ENCODE data around the gene FAM151A. TPM values are rescaled to one million over a fixed set of nuclear protein-coding genes. Genes with fewer than 3 reads are reported as not detected.

FAM151A gene
- total and polyA plus RNA-seq, 2 experiments from 2014 or later: 0.10 TPM; not detected in 1

- TF ChIP-seq ZNF462 (CRISPR knock-in tag; IDR thresholded peaks at IDR 0.05) (no peak), CTCF (conservative IDR thresholded peaks at IDR 0.05; ENCODE audit: low read depth in 2 of 2) (no peak), EZH2 (IDR thresholded peaks at IDR 0.05; ENCODE audit: low read depth, unreplicated experiment) (no peak), ETS1 (IDR thresholded peaks at IDR 0.05) (no peak), EZH2phosphoT487 (IDR thresholded peaks at IDR 0.05; ENCODE audit: unreplicated experiment) (no peak)
Measured at GRCh38 chr1:54607821-54608565, 15.3 kb downstream of the FAM151A start (continued).

GRCh38 chr1:54606990-54607325 lies 16.4 kb downstream of the FAM151A start:
- no peaks in the 10 kb centered on the region for H3K36me3 ChIP-seq (ENCODE audit: insufficient read depth)
- peaks cover 15% of the 10 kb centered on the region for H3K27me3 Mint-ChIP-seq (ENCODE audit: insufficient read depth, low read depth, poor library complexity)
- no peaks in the 10 kb centered on the region for H3K79me2 ChIP-seq (replicated peaks; ENCODE audit: insufficient read depth)
- H3K4me1 ChIP-seq (ENCODE audit: insufficient read depth): peaks cover 4% of the 10 kb centered on the region; the same call in 1 of the 2 replicates
- no peaks in the 10 kb centered on the region for H3K27me3 ChIP-seq (ENCODE audit: insufficient read depth)
- no peak for DNase-seq (ENCODE audit: low spot score)
- no peak overlapping the region for H2AFZ ChIP-seq
- no peaks in the 10 kb centered on the region for H3K9me2 ChIP-seq (ENCODE audit: insufficient read depth)
- no peaks in the 10 kb centered on the region for H3K36me3 Mint-ChIP-seq (ENCODE audit: low read depth)
- no peaks in the 10 kb centered on the region for H3F3A ChIP-seq (replicated peaks; ENCODE audit: low read depth)
- no peaks in the 10 kb centered on the region for H4K20me1 ChIP-seq (replicated peaks; ENCODE audit: insufficient read depth)
- H3K27ac Mint-ChIP-seq: no peak overlapping the region
- H3K9me3 Mint-ChIP-seq: no peaks in the 10 kb centered on the region
- H3K4me3 Mint-ChIP-seq: no peak overlapping the region
- H3K27ac ChIP-seq (ENCODE audit: low read depth): no peak overlapping the region
- no peak overlapping the region for H3K4me3 ChIP-seq
- no peak for ATAC-seq
- H3K4me2 ChIP-seq: no peak overlapping the region
- no peak for TF ChIP-seq JUNB (IDR thresholded peaks at IDR 0.05; ENCODE audit: unreplicated experiment)
- TF ChIP-seq CREB1 (CRISPR knock-in tag; IDR thresholded peaks at IDR 0.05; ENCODE audit: low read depth): no peak
- no peak for TF ChIP-seq ETS1 (IDR thresholded peaks at IDR 0.05)
- peaks cover 30% of the 10 kb centered on the region for H3K4me1 Mint-ChIP-seq

Measured in GM23338 (cell line).